Motor neuron (in vitro differentiated cells): ENCODE measurements around the gene ASPSCR1. TPM values are rescaled to one million over a fixed set of nuclear protein-coding genes. Genes with fewer than 3 reads are reported as not detected.

Source experiments
- ATAC-seq, 8 experiments: fragments of 200-7000 bp; cut with Tn5 transposase; replicated peaks in 6 of 8; 2 replicates each; pipeline ENCODE4 v1.8.0; 2021; ENCODE audit warnings: mild to moderate bottlenecking in 8 of 8, moderate library complexity in 8 of 8
- H3K27ac ChIP-seq, 2 donors: fragments of 250-450 bp; sonication (Bioruptor Pico); 2 replicates each; pipeline ENCODE4 v1.9.0; 2021; ENCODE audit warnings: antibody characterized with exemption in 2 of 2, mild to moderate bottlenecking in 2 of 2, moderate library complexity in 1 of 2
- H3K4me1 ChIP-seq, 2 donors: fragments of 250-450 bp; sonication (Bioruptor Pico); replicated peaks in 1 of 2; 2 replicates each; pipeline ENCODE4 v1.6.1; 2021; ENCODE audit warnings: antibody characterized with exemption in 2 of 2, mild to moderate bottlenecking in 2 of 2, moderate library complexity in 1 of 2
- H3K4me3 ChIP-seq, 5 donors: fragments of 250-450 bp; sonication (Bioruptor Pico); 2 replicates each; pipeline ENCODE4 v1.9.0; 2021; ENCODE audit warnings: antibody characterized with exemption in 5 of 5, mild to moderate bottlenecking in 5 of 5, moderate library complexity in 4 of 5
- WGBS, 10 experiments: fragments of 450-650 bp; shearing (Covaris generic); methylation state at CpG; one replicate each; pipeline ENCODE4 v1.0.0; 2022; 5-methylcytosine and 5-hydroxymethylcytosine counted together
- in situ Hi-C, 9 experiments: fragments of 400-800 bp; cut with MboI; loops; one replicate each; pipeline ENCODE4 v1.15.0; 2021; ENCODE audit warnings: low sequenced_read_pairs in 9 of 9, low pct_unique_long_range_greater_than_20kb in 2 of 9; ENCODE audit not compliant: unreplicated experiment in 9 of 9
- total RNA-seq, 8 experiments: library from RNA; unstranded; fragments of 300-600 nt; gene quantifications; 2 replicates each; pipeline versions ENCODE4 v1.2.3 to v1.2.4, GENCODE V29; 2022

ASPSCR1 gene
- total RNA-seq, 8 experiments from 2014 or later: 17.3 to 35.1 (median 26.7) TPM

GRCh38 chr17:82064433-82065192, 87.2 kb downstream of the ASPSCR1 start:
- Histone ChIP-seq H3K4me3 (peak overlapping the region; percentile 82 to 100 (median 88)), H3K4me1 (peaks cover 12 to 13% of the 10 kb centered on the region in 2 donors), H3K27ac (peak overlapping the region in 1 of 2 donors; percentile 89)
- in situ Hi-C loops: no loop called here
- 20 to 80% (median 71%) methylated on average over 1 to 13 of the region's 36 CpGs; no CpG with 5 or more reads in 6 of the 10 experiments for WGBS, 10 experiments
- peak in 4 of 8 experiments; percentile 2 to 10 (median 5) for ATAC-seq

- ATAC-seq: peak; percentile 51 to 83 (median 63)
- in situ Hi-C loops: no loop called here
- 0% methylated on average over 3 of the region's 47 CpGs; no CpG with 5 or more reads in 8 of the 10 experiments for WGBS, 10 experiments
- peak overlapping the region; percentile 54 to 89 for H3K27ac ChIP-seq
- H3K4me3 ChIP-seq: peak overlapping the region; percentile 82 to 100 (median 88)
- H3K4me1 ChIP-seq: peaks cover 12 to 13% of the 10 kb centered on the region in 2 donors
Measured at GRCh38 chr17:82065193-82065637, 87.8 kb downstream of the ASPSCR1 start.

DNA sequence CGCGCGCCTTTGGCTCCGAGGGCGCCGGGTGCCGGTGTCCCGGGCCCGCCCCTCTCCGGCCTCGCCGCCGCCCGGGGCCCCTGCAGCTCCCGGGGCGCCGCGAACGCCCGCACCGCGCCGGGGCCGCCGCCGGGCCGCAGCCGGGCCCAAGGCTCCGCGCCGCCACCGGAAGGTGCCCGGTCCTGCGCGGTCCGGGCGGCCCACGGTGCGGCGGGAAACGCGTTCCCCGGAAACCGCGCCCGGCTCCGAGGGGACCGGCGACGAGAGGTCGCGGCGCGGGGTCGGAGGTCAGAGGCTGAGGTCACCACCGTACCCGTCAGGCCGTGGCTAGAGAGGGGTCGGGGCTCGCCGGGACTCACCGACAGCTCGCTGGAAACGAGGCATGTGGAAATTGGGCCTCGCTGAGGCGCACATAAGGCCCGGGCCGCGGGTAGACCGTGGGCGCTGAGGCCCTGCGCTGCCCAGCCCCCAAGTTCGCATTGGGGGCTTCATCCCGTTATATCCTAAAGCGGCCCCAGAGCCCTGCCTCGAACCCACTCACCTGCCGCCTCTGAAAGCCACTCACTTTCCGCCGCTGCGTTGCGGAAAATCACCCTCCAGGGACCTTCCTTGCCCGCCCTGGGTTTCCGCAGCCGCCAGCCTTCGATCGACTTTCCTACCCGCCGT, 88.3 kb downstream of the ASPSCR1 start, which contains the start of gene DUS1L:
Gene DUS1L (minus strand): TSS at position 167 of the 666 bp plus-strand sequence. CDS start 745 bp downstream, outside the sequence.
- WGBS, 10 experiments: 77 to 100% (median 81%) methylated on average over 1 to 12 of the region's 88 CpGs; no CpG with 5 or more reads in 6 of the 10 experiments

More for the DNA sequence above, 88.3 kb downstream of the ASPSCR1 start, which contains the start of gene DUS1L:
- peak within 1 kb of the TSS; percentile 54 to 89 for H3K27ac ChIP-seq
- in situ Hi-C loops: no loop called here
- H3K4me3 ChIP-seq: peak within 1 kb of the TSS; percentile 82 to 100 (median 88)
- peak; percentile 79 to 88 (median 84) for ATAC-seq
- peaks cover 12 to 13% of the 10 kb centered on the region in 2 donors for H3K4me1 ChIP-seq

Other genes with a start within 250 kb of the ASPSCR1 start
- under 1 TPM in 4 of 8 experiments, not detected in 4; 0.14 to 0.66 (median 0.32) TPM for gene GCGR, start 173.5 kb upstream of the ASPSCR1 start, total RNA-seq
- 100 to 1,000 TPM in 4 of 8 experiments, 10 to 100 TPM in 4; 18.1 to 139 (median 101) TPM for gene MCRIP1, start 144.3 kb upstream of the ASPSCR1 start, total RNA-seq
- 1 to 10 TPM in 4 of 8 experiments, under 1 TPM in 3, not detected in 1; 0.73 to 1.3 (median 1.1) TPM for gene PPP1R27, start 142.6 kb upstream of the ASPSCR1 start, total RNA-seq
- 100 to 1,000 TPM; 116 to 461 (median 257) TPM for gene P4HB, start 117.1 kb upstream of the ASPSCR1 start, total RNA-seq
- 100 to 1,000 TPM in 5 of 8 experiments, 10 to 100 TPM in 3; 44.7 to 276 (median 151) TPM for gene ARHGDIA, start 106.3 kb upstream of the ASPSCR1 start, total RNA-seq
- gene ALYREF, start 86.0 kb upstream of the ASPSCR1 start, total RNA-seq: 100 to 1,000 TPM in 3 of 8 experiments, 10 to 100 TPM in 5; 52.7 to 176 (median 78.1) TPM
- gene ANAPC11, start 85.9 kb upstream of the ASPSCR1 start, total RNA-seq: 100 to 1,000 TPM in 6 of 8 experiments, 10 to 100 TPM in 2; 80.4 to 181 (median 120) TPM
- gene NPB, start 75.4 kb upstream of the ASPSCR1 start, total RNA-seq: under 1 TPM in 7 of 8 experiments, not detected in 1; 0.15 to 0.92 (median 0.43) TPM
- 10 to 100 TPM; 11.3 to 40.6 (median 16.0) TPM for gene PCYT2, start 66.2 kb upstream of the ASPSCR1 start, total RNA-seq
- gene SIRT7, start 59.5 kb upstream of the ASPSCR1 start, total RNA-seq: 10 to 100 TPM in 7 of 8 experiments, 1 to 10 TPM in 1; 7.2 to 37.9 (median 14.5) TPM
- gene MAFG, start 49.9 kb upstream of the ASPSCR1 start, total RNA-seq: 10 to 100 TPM in 5 of 8 experiments, 1 to 10 TPM in 3; 6.6 to 23.9 (median 15.4) TPM
- 10 to 100 TPM; 31.5 to 97.7 (median 54.0) TPM for gene PYCR1, start 40.3 kb upstream of the ASPSCR1 start, total RNA-seq
- 1 to 10 TPM in 2 of 8 experiments, under 1 TPM in 6; 0.10 to 1.4 (median 0.47) TPM for gene MYADML2, start 30.4 kb upstream of the ASPSCR1 start, total RNA-seq
- gene NOTUM, start 16.4 kb upstream of the ASPSCR1 start, total RNA-seq: 1 to 10 TPM in 2 of 8 experiments, under 1 TPM in 4, not detected in 2; 0.08 to 1.3 (median 0.40) TPM
- gene CENPX, start 45.2 kb downstream of the ASPSCR1 start, total RNA-seq: 100 to 1,000 TPM in 1 of 8 experiments, 10 to 100 TPM in 7; 40.6 to 116 (median 53.3) TPM
- gene LRRC45, start 45.7 kb downstream of the ASPSCR1 start, total RNA-seq: 10 to 100 TPM in 5 of 8 experiments, 1 to 10 TPM in 3; 2.8 to 18.1 (median 10.7) TPM
- gene RAC3, start 54.0 kb downstream of the ASPSCR1 start, total RNA-seq: 10 to 100 TPM in 6 of 8 experiments, 1 to 10 TPM in 2; 1.8 to 92.9 (median 52.3) TPM
- 10 to 100 TPM; 55.7 to 94.5 (median 80.7) TPM for gene DCXR, start 60.1 kb downstream of the ASPSCR1 start, total RNA-seq
- gene RFNG, start 74.2 kb downstream of the ASPSCR1 start, total RNA-seq: 10 to 100 TPM; 19.3 to 38.6 (median 28.5) TPM
- gene GPS1, start 74.3 kb downstream of the ASPSCR1 start, total RNA-seq: 10 to 100 TPM; 54.6 to 97.9 (median 78.2) TPM
- 10 to 100 TPM; 32.3 to 91.1 (median 47.2) TPM for gene DUS1L, start 88.2 kb downstream of the ASPSCR1 start, total RNA-seq
- 100 to 1,000 TPM in 4 of 8 experiments, 10 to 100 TPM in 4; 32.4 to 333 (median 89.0) TPM for gene FASN, start 120.6 kb downstream of the ASPSCR1 start, total RNA-seq
- 10 to 100 TPM; 13.6 to 68.8 (median 26.1) TPM for gene CCDC57, start 235.2 kb downstream of the ASPSCR1 start, total RNA-seq